Heart right ventricle (tissue), 16 donors: ENCODE data around the gene PFDN1. TPM values are rescaled to one million over a fixed set of nuclear protein-coding genes. Genes with fewer than 3 reads are reported as not detected.

Source experiments
- ATAC-seq, 8 donors: fragments of 200-7000 bp; cut with Tn5 transposase; one replicate each; pipeline ENCODE4 v1.9.1; 2020; ENCODE audit warnings: mild to moderate bottlenecking in 8 of 8, moderate library complexity in 8 of 8, moderate number of reproducible peaks in 1 of 8
- DNase-seq, 2 donors: peaks; one replicate each; pipeline ENCODE4 v3.0.0-alpha.2; 2020
- H3K27ac ChIP-seq, 10 donors: fragments of 200-600 bp; sonication (generic) in 2 of 10; one replicate each; pipeline versions ENCODE4 v1.5.0 to v1.8.0; 2020 to 2022; ENCODE audit warnings: mild to moderate bottlenecking in 3 of 10
- H3K27me3 ChIP-seq, 7 donors: fragments of 200-600 bp; one replicate each; pipeline ENCODE4 v1.8.0; 2021 to 2022; ENCODE audit warnings: mild to moderate bottlenecking in 2 of 7
- H3K36me3 ChIP-seq, 9 donors: fragments of 200-600 bp; sonication (generic) in 1 of 9; one replicate each; pipeline versions ENCODE4 v1.5.0 to v1.8.0; 2020 to 2022; ENCODE audit warnings: mild to moderate bottlenecking in 2 of 9
- H3K4me1 ChIP-seq, 9 donors: fragments of 200-600 bp; sonication (generic) in 1 of 9; one replicate each; pipeline versions ENCODE4 v1.5.0 to v1.8.0; 2020 to 2022; ENCODE audit warnings: mild to moderate bottlenecking in 4 of 9
- H3K4me3 ChIP-seq, 10 donors: fragments of 200-600 bp; sonication (generic) in 2 of 10; one replicate each; pipeline versions ENCODE4 v1.5.0 to v1.8.0; 2020 to 2022; ENCODE audit warnings: mild to moderate bottlenecking in 7 of 10, moderate library complexity in 2 of 10
- H3K9me3 ChIP-seq, 11 donors: fragments of 200-600 bp in 10 of 11; sonication (generic) in 2 of 11; one replicate each; pipeline versions ENCODE4 v1.5.0 to v1.8.0; 2013 to 2022; ENCODE audit warnings: mild to moderate bottlenecking in 2 of 11, control low read depth in 1 of 11, moderate library complexity in 1 of 11
- WGBS, 2 donors: extraction: QIAGEN DNeasy Blood & Tissue Kit; methylation state at CpG; one replicate each; pipeline ENCODE4 v1.1.7; 2013; ENCODE audit warnings: inconsistent platforms in 1 of 2; 5-methylcytosine and 5-hydroxymethylcytosine counted together
- intact Hi-C, 10 donors: fragments of 100-400 bp; cut with DNase I; formaldehyde crosslinking; loops; one replicate each; pipeline versions ENCODE4 v1.11.1 to v1.14.2; 2022
- polyA plus RNA-seq, 2 donors: library from polyadenylated mRNA; stranded (reverse); fragments of 200-250 nt; gene quantifications; one replicate each; pipeline ENCODE4 v1.2.3, GENCODE V29; 2013
- total RNA-seq, 10 donors: library from RNA; stranded (reverse); fragmentation: NEBNext Ultra II Directional in 3 of 10; extraction: Animal tissue kit (Norgen Biotek cat#: 25700) in 3 of 10; gene quantifications; one replicate each; pipeline versions ENCODE4 v1.2.1 to v1.2.4, GENCODE V29; 2021 to 2023
- TF ChIP-seq, protein P1 (sequence below), 9 donors: fragments of 200-600 bp; sonication (generic) in 2 of 9; IDR thresholded peaks; one replicate each; pipeline versions ENCODE4 v1.5.0 to v1.8.0; 2021 to 2022; ENCODE audit warnings: antibody characterized with exemption in 9 of 9, mild to moderate bottlenecking in 5 of 9, moderate library complexity in 1 of 9
- donor health status: Arrhythmogenic right ventricular cardiomyopathy.
- donor health status: ischemic (EF 13 %, LVEDD 7.1; RV severe dilation, severe dysfunction).
- donor health status: healthy with polysubstance abuse.
- donor health status: DM: no; HTN: yes; CAD: no.
- donor health status: DM: no; HTN: no; CAD: no.
- donor health status: ischemic (EF 25% LVEDD 6.9; RV normal size, moderate dysfunction).
- donor health status: ischemic (EF 25% LVEDD 5.7; RV mildly dilated, moderate dysfunction).
- donor health status: healthy.
- donor health status: DM: yes; HTN: yes; CAD: no.
- donor health status: Ischemic cardiomyopathy.
- donor health status: ischemic (EF 35%, LVEDD 5.7; RV mildly dilated, moderate dysfunction).
- donor health status: nonischemic (EF 11% LVEDD 7.7; RV severe dilation, severe dysfunction).
- donor health status: DM: yes; HTN: yes; CAD: no.
- donor health status: PGD.
- donor health status: ischemic (EF 29% LVEDD 5.4; RV normal size, mild dysfunction).
- donor health status: nonischemic (EF 23%, LVEDD 6.1; RV moderate dilation, normal function).

Gene PFDN1
- total and polyA plus RNA-seq, 12 donors: 56.8 to 100 (median 80.7) TPM

DNA sequence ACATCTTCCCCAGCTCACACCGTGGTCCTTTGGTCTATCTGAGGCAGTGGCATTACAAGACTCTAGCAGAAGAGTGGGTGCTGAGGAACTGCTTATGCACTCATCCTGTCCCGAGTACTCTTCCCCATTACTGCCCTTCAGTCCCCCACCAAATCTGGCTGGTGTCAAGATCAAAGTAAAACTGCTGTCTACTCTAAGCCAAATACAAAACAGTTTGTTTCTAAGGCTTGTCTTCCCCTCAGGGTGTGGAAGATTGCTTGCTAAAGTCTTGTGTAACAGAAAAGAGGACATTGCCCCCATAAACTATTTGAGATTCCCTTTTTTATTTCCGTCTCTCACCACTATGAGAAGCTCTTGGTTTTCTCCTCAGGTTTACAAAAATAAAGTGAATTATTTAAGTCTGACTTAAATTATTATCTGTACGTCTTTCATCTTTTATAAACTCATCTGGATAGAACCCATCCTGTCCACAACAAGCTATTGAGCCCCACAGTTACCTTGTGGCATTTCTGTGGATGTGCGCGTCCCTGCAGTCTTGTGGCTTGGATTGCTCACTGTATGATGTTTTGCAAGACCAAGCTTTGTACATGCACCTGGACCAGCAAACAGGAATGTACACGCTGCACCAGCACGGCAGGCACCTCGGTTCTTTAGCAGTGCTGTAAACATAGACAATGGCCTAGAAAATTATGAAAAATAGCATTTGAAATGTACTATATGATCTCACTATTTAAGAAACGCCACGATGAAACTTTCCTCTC is 66.9 kb downstream of the PFDN1 start:
- intact Hi-C loops: loop anchor here in 5 of 10 donors (5.0 to 10.0 kb wide), 5 partner anchors 51 to 64 kb away; partner anchors contain the start of gene CYSTM1 (in 2 of the 5)
- WGBS, 2 donors: 80 to 85% methylated on average over 11 of the region's 11 CpGs
- DNase-seq: no peak

DNA sequence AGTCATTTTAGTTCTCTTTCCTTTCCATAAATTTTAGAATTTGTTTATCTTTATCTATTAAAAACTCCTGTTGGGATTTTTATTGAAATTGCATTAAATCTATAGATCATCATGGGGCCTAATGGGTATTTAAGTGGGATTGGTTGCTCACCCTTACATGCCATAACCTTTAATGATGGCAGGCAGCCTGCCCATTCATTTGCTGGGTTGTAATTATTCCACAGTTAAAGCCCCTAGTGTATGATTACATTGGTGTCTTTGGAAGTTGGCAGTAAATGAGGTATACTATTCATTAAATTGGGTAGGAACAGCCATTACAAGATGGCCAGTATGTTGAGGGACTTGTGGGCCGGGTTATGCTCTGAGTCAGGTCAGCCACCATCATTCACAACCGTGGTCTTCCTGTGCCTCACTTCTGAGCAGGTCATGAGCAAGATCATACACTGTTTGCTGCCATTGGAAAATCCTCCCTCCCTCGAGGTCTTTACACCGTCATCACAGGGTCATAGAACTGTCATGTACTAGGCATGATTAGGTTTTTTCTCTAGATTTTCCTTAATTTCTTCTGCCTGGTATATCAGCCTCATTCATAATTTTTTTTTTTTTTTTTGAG is 68.4 kb downstream of the PFDN1 start:
- Histone ChIP-seq H3K27ac (no peak overlapping the region), H3K27me3 (no peaks in the 10 kb centered on the region), H3K4me1 (peaks cover 0 to 36% (median 9%) of the 10 kb centered on the region in 9 donors), H3K9me3 (no peaks in the 10 kb centered on the region), H3K36me3 (no peaks in the 10 kb centered on the region), H3K4me3 (no peak overlapping the region)
- ATAC-seq (no peak), DNase-seq (no peak)
- 92 to 94% methylated on average over 4 of the region's 4 CpGs for WGBS, 2 donors
- TF ChIP-seq, protein P1, sequence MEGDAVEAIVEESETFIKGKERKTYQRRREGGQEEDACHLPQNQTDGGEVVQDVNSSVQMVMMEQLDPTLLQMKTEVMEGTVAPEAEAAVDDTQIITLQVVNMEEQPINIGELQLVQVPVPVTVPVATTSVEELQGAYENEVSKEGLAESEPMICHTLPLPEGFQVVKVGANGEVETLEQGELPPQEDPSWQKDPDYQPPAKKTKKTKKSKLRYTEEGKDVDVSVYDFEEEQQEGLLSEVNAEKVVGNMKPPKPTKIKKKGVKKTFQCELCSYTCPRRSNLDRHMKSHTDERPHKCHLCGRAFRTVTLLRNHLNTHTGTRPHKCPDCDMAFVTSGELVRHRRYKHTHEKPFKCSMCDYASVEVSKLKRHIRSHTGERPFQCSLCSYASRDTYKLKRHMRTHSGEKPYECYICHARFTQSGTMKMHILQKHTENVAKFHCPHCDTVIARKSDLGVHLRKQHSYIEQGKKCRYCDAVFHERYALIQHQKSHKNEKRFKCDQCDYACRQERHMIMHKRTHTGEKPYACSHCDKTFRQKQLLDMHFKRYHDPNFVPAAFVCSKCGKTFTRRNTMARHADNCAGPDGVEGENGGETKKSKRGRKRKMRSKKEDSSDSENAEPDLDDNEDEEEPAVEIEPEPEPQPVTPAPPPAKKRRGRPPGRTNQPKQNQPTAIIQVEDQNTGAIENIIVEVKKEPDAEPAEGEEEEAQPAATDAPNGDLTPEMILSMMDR (IDR thresholded peaks at IDR 0.05): no peak
- intact Hi-C loops: loop anchor here in 2 of 10 donors (10.0 kb wide), 2 partner anchors 50 to 60 kb away; partner anchors contain the start of gene CYSTM1 (in 1 of the 2)

More for the DNA sequence above, 66.9 kb downstream of the PFDN1 start:
- Histone ChIP-seq H3K27ac (no peak overlapping the region), H3K4me1 (peaks cover 10 to 51% (median 24%) of the 10 kb centered on the region in 9 donors), H3K9me3 (no peaks in the 10 kb centered on the region), H3K36me3 (no peaks in the 10 kb centered on the region), H3K27me3 (no peaks in the 10 kb centered on the region), H3K4me3 (no peak overlapping the region)
- ATAC-seq: no peak
- TF ChIP-seq, protein P1 (IDR thresholded peaks at IDR 0.05): no peak

DNA sequence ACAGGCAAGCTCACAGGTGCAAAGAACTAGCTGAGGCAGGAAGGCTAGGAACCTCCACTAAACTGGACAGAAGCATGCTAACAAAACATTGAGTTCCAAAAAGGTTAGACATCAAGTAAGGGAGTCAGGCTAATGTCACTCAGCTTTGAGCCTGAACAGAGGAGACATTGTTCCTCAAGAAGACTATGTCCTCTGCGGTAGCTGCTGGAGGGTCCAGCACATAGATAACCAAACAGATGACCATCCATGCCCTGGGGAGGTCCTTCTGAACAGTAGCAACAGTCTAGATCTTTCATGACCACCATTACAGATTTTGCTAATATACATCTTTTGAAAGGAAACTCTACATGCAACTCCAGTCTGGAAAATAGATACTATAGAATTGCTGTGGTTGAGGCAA is 70.2 kb downstream of the PFDN1 start:
- Histone ChIP-seq H3K36me3 (no peaks in the 10 kb centered on the region), H3K9me3 (no peaks in the 10 kb centered on the region), H3K4me3 (no peak overlapping the region), H3K27ac (no peak overlapping the region), H3K4me1 (peaks cover 0 to 46% (median 16%) of the 10 kb centered on the region in 9 donors), H3K27me3 (no peaks in the 10 kb centered on the region)
- ATAC-seq (no peak), DNase-seq (no peak)
- intact Hi-C loops: loop anchor here in 2 of 10 donors (10.0 kb wide), 2 partner anchors 48 to 58 kb away; partner anchors contain the start of gene CYSTM1 (in 1 of the 2)
- TF ChIP-seq, protein P1 (IDR thresholded peaks at IDR 0.05): no peak
- 92 to 95% methylated on average over 1 of the region's 1 CpG for WGBS, 2 donors

DNA sequence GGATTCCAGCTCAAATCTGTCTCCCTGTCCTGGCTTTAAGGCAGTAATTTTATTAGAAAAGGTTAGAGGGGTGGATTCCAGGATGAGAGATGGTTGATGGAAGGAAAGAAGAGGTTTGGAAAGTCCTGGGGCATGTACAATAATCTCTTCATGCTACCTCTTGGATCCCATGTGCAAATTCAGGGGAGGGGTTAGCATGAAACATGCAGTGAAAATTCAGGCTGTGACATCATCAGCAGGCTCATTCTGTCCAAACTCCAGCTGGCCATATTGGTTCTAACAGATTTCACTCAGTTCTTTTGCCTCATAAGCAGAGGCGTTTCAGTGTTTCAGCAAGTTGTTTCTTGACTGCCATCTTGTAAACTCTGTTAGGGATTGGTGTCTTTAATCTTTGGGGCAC is 72.5 kb downstream of the PFDN1 start:
- intact Hi-C loops: loop anchor here in 2 of 10 donors (10.0 kb wide), 2 partner anchors 46 to 56 kb away; partner anchors contain the start of gene CYSTM1 (in 1 of the 2)
- ATAC-seq (no peak), DNase-seq (no peak)
- Histone ChIP-seq H3K27ac (no peak overlapping the region), H3K4me3 (no peak overlapping the region), H3K27me3 (no peaks in the 10 kb centered on the region), H3K4me1 (peaks cover 4 to 40% (median 12%) of the 10 kb centered on the region in 9 donors), H3K36me3 (no peaks in the 10 kb centered on the region), H3K9me3 (no peaks in the 10 kb centered on the region)
- TF ChIP-seq, protein P1 (IDR thresholded peaks at IDR 0.05): no peak
- 87 to 98% methylated on average over 1 of the region's 1 CpG for WGBS, 2 donors
